Right atrium auricular region (tissue), 2 donors: ENCODE data around the gene FGD4. TPM values are rescaled to one million over a fixed set of nuclear protein-coding genes. Genes with fewer than 3 reads are reported as not detected.

Source experiments
- DNase-seq: peaks from one replicate; pipeline ENCODE4 v3.0.0-alpha.2; 2019; ENCODE audit warnings: low spot score
- H3K27ac ChIP-seq, 2 donors: fragments of 200-600 bp; sonication (generic); 1 replicate in 1 of 2; 2 replicates in 1 of 2; pipeline ENCODE4 v1.5.1; 2016 to 2019
- H3K27me3 ChIP-seq, 2 donors: fragments of 200-600 bp; sonication (generic); one replicate each; pipeline versions ENCODE4 v1.5.1 to v1.6.0; 2017 to 2019
- H3K36me3 ChIP-seq: fragments of 200-600 bp; sonication (generic); one replicate; pipeline ENCODE4 v1.5.1; 2016
- H3K4me1 ChIP-seq, 2 donors: fragments of 200-600 bp; sonication (generic); one replicate each; pipeline versions ENCODE4 v1.5.1 to v1.6.0; 2017 to 2019
- H3K4me3 ChIP-seq, 2 donors: fragments of 200-600 bp; sonication (generic); 1 replicate in 1 of 2; 2 replicates in 1 of 2; pipeline ENCODE4 v1.5.1; 2017 to 2019; ENCODE audit warnings: mild to moderate bottlenecking in 1 of 2, moderate library complexity in 1 of 2
- H3K9me3 ChIP-seq, 2 donors: fragments of 200-600 bp; sonication (generic); one replicate each; pipeline ENCODE4 v1.5.1; 2019
- total RNA-seq, 2 donors: library from RNA; depleted of rRNA; stranded (reverse); fragments of >200 nt; gene quantifications; one replicate each; pipeline ENCODE4 v1.1.0, GENCODE V29; 2016
- TF ChIP-seq, protein P1 (sequence below), 2 donors: fragments of 200-600 bp; sonication (generic); IDR thresholded peaks; one replicate each; pipeline ENCODE4 v1.5.1; 2019; ENCODE audit warnings: antibody characterized with exemption in 2 of 2

The FGD4 gene
- total RNA-seq, 2 donors from 2014 or later = 13.5 to 16.2 TPM

DNA sequence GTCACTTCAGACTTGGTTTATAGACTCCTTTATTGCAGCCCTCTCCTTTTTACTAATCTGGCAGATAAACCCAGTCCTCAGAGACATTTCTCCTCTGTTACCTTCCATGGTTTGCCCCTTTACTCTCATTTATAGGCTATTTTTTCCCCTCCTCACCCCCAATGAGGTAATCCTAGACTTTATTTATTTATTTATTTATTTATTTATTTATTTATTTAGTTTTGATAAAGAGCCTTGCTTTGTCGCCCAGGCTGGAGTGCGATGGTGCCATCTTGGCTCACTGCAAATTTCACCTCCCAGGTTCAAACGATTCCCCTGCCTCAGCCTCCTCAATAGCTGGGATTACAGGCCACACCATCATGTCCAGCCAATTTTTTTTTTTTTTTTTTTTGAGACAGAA is 8.4 kb downstream of the FGD4 start:
- H3K4me1 ChIP-seq = no peaks in the 10 kb centered on the region
- TF ChIP-seq, protein P1, sequence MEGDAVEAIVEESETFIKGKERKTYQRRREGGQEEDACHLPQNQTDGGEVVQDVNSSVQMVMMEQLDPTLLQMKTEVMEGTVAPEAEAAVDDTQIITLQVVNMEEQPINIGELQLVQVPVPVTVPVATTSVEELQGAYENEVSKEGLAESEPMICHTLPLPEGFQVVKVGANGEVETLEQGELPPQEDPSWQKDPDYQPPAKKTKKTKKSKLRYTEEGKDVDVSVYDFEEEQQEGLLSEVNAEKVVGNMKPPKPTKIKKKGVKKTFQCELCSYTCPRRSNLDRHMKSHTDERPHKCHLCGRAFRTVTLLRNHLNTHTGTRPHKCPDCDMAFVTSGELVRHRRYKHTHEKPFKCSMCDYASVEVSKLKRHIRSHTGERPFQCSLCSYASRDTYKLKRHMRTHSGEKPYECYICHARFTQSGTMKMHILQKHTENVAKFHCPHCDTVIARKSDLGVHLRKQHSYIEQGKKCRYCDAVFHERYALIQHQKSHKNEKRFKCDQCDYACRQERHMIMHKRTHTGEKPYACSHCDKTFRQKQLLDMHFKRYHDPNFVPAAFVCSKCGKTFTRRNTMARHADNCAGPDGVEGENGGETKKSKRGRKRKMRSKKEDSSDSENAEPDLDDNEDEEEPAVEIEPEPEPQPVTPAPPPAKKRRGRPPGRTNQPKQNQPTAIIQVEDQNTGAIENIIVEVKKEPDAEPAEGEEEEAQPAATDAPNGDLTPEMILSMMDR (IDR thresholded peaks at IDR 0.05) = no peak

DNA sequence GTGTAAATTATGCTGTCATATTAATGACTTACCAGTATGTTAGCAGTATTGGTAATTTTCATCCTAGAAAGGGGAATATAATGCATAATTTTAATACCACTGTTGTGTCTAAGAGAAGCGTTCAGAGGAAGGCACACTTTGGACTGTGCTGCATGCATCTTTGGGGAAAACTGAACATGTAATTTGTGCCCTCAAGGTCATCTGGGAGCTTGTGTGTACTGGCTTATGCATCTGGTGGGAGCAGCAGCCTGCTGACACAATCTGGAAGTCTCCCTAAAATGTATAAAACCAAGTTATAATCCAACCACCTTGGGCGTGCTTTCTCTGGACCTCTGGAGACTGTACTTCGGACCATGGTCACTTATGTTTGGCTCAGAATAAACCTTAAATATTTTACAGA is 14.1 kb downstream of the FGD4 start:
- no peaks in the 10 kb centered on the region for H3K4me1 ChIP-seq
- TF ChIP-seq, protein P1 (IDR thresholded peaks at IDR 0.05) = no peak
- H3K27me3 ChIP-seq = no peaks in the 10 kb centered on the region
- H3K9me3 ChIP-seq = no peaks in the 10 kb centered on the region
- no peak overlapping the region for H3K4me3 ChIP-seq
- no peaks in the 10 kb centered on the region for H3K36me3 ChIP-seq
- no peak overlapping the region for H3K27ac ChIP-seq
- DNase-seq = no peak

More for the DNA sequence above, 8.4 kb downstream of the FGD4 start:
- no peak overlapping the region for H3K4me3 ChIP-seq
- H3K9me3 ChIP-seq = no peaks in the 10 kb centered on the region
- no peak for DNase-seq
- H3K27me3 ChIP-seq = no peaks in the 10 kb centered on the region
- no peak overlapping the region for H3K27ac ChIP-seq
- H3K36me3 ChIP-seq = no peaks in the 10 kb centered on the region

GRCh38 chr12:32418221-32418620 is 18.9 kb downstream of the FGD4 start:
- Histone ChIP-seq H3K27ac (no peak overlapping the region), H3K4me3 (no peak overlapping the region), H3K36me3 (no peaks in the 10 kb centered on the region), H3K27me3 (no peaks in the 10 kb centered on the region), H3K9me3 (no peaks in the 10 kb centered on the region), H3K4me1 (peaks cover 0 to 25% of the 10 kb centered on the region in 2 donors)
- TF ChIP-seq, protein P1 (IDR thresholded peaks at IDR 0.05) = no peak
- DNase-seq = no peak

DNA sequence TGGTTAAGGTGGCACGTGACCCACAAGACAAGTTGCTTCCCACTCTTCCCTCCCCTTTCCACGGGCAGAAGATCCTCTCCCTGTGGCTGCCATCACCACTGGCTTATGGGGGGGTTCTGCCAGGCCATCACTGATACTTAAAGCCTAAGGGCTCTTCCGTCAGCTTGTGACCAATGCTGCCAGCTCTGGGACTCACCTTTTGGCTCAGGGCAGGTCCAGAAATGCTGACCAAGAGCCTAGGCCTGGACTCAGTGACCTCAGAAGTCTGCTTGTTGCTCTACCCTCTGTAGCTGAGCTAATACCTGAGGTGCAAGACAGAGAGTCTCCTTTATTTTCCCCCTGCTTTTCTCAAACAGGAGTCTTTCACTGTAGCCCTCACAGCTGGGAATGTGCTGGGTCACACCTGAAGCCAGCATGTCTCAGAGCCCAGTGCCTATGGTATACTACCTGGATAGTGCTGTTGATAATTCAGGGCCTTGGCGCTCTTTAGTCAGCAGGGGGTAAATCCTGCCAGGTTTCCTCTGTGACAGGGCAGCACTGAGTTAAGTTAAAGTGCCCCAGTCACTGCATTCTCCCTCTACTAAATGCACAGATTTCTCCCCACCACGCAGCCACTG is 19.7 kb downstream of the FGD4 start:
- TF ChIP-seq, protein P1 (IDR thresholded peaks at IDR 0.05) = no peak
- Histone ChIP-seq H3K27ac (no peak overlapping the region), H3K9me3 (no peaks in the 10 kb centered on the region), H3K4me3 (no peak overlapping the region), H3K4me1 (peaks cover 0 to 29% of the 10 kb centered on the region in 2 donors), H3K36me3 (no peaks in the 10 kb centered on the region), H3K27me3 (no peaks in the 10 kb centered on the region)
- no peak for DNase-seq

GRCh38 chr12:32419520-32419960 is 20.2 kb downstream of the FGD4 start:
- TF ChIP-seq, protein P1 (IDR thresholded peaks at IDR 0.05) = no peak
- Histone ChIP-seq H3K4me3 (no peak overlapping the region), H3K27me3 (no peaks in the 10 kb centered on the region), H3K9me3 (no peaks in the 10 kb centered on the region), H3K36me3 (no peaks in the 10 kb centered on the region), H3K4me1 (peaks cover 0 to 29% of the 10 kb centered on the region in 2 donors), H3K27ac (no peak overlapping the region)
- DNase-seq = no peak

DNA sequence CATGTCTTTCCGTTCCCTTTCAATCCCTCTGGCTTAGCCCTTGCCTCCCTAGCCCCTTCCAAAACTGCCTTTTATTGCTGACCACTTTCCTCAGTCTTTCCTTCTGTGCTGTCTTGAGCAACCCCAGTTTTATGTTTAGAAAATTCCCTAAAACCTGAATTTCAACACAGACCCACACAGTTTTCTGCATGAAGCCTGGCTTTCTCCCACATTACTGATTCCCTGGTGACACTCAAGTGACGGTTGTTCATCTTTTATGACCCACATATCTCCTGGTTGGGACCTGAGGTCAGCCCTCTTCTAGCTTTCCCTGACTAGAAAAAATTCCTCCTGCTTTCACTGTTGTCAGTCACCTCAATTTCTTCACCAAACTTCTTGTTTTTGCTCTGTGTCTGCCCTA is 21.0 kb downstream of the FGD4 start:
- peaks cover 0 to 29% of the 10 kb centered on the region in 2 donors for H3K4me1 ChIP-seq
- H3K27ac ChIP-seq = no peak overlapping the region
- no peaks in the 10 kb centered on the region for H3K9me3 ChIP-seq
- no peaks in the 10 kb centered on the region for H3K36me3 ChIP-seq
- H3K4me3 ChIP-seq = no peak overlapping the region
- TF ChIP-seq, protein P1 (IDR thresholded peaks at IDR 0.05) = no peak
- DNase-seq = no peak
- H3K27me3 ChIP-seq = no peaks in the 10 kb centered on the region
